HG02840 (cell line): ENCODE data around the gene GRM7.

ENCODE experiments used
- ATAC-seq: cut with Tn5 transposase; IDR thresholded peaks from one replicate; pipeline ENCODE4 v1.9.1; 2021; ENCODE audit warnings: mild to moderate bottlenecking, moderate library complexity, moderate number of reproducible peaks; ENCODE audit not compliant: unreplicated experiment, low FRiP score

GRM7 gene

DNA sequence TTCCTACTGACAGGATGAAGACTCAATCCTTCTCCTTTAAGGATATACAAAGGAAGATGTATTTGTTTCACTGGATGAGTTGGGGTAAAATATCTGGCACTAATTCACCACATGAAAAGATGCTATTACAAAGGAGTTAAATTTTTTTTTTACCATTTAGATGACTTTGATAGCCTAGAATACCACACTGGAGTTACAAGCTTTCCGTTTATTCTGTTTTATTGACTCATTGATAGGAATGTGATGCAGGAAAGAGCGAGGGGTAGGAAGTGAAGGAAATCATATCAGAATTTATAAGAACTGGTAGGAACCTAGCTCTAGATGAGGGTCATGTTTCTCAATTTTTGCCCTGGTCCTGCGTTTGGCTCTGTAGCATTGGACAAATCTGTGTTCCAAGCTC lies 427.2 kb downstream of the GRM7 start:
- no peak for ATAC-seq

DNA sequence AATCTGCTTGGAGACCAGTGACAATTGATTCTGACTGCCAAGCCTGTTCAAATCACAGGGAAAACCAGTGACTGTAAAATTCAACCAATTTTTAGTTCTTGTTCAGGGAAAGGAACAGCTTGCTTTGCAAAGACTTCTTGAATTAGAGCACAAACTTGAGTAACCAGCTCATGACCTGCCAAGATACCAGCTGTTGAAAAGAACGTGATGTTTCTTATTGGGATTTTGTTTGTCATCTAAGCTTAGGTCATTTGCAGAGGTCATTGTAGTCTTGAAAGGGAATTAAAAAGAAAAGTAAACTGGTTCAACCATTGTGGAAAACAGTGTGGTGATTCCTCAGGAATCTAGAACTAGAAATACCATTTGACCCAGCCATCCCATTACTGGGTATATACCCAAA lies 428.2 kb downstream of the GRM7 start:
- ATAC-seq: no peak

DNA sequence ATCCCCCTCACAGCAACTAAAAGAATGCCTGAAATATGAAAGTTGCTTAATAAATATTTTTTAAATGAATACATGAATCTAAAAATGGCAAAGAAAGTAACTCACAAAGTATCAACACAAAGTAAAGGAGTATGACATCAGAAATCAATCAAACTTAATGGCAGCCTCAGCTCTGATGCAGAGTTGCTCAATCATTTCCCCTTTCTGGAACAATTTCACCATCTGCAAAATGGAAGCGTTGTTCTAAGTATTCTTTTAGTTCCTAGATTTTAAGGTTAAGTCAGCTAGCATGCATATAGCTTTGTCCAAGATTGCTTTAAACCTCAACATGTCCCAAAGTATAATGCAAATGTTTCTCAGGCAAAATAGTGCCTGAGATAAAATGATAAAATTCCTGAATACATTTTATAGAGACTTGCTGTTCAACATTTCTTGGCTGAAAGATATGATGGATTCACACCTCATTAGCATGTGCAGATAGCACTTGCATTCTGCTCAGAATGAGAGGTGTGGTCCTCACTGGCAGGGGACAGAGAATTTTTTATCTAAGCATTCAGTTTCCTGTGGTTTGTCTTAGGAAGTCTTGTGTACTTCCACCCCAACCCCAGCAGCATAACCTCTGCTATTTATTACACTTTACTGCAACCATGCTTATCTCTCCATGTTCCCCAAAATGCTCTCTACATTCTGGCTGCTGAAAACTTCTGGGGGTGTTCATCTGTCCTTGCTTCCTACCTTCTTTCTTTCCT lies 429.3 kb downstream of the GRM7 start:
- no peak for ATAC-seq

DNA sequence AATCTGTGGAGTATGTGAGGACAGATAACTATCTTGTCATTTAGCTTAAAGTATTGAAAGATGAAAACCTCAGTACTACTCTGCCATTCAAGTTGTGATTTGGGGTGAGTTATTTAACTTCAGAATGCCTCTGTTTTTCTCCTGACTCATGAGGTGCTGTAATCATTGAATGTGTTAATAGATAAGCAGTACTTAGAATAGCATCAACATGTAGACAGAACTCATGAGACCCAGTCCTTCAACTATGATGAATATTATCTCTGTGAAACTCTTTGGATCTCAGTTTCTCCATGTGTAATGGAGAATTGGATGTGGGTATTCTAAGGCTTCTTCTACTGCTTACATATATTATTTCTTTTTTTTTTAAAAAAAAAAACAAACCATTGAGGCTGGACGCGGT lies 431.4 kb downstream of the GRM7 start:
- no peak for ATAC-seq

DNA sequence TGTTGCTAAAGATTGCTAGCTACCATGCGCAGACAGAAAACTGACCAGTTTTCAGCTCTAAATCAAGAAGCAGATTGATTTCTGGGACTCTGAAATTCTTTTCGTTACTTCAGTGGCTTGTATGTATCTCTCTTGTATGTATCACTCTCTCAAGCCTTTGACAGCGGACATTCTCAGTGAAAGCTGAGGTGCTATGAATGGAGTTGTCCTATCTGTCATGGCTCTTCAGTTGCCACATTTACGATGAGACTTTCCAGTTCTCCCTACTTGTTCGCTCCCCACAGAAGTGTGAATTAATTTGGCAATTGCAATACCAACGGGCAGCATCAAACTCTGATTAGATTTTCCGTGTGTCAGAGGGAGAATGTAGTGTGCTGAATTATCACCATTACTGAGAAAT lies 432.4 kb downstream of the GRM7 start:
- no peak for ATAC-seq

DNA sequence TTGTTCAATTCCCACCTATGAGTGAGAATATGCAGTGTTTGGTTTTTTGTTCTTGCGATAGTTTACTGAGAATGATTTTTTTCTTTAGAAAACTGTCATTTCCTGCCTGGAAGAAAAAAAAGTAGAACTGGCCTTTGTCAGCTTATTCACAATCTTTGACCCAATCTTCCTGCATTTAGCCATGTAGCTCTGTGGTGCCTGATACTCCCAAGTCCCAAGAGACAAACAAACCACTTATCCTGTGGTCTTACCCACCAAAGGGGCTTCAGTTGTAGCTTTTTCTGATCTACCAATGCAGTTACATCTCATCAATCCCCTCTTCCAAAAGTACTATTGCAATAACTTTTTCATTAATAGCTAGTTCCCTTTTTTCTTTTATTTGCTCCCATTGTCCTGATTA lies 444.6 kb downstream of the GRM7 start:
- ATAC-seq: no peak

DNA sequence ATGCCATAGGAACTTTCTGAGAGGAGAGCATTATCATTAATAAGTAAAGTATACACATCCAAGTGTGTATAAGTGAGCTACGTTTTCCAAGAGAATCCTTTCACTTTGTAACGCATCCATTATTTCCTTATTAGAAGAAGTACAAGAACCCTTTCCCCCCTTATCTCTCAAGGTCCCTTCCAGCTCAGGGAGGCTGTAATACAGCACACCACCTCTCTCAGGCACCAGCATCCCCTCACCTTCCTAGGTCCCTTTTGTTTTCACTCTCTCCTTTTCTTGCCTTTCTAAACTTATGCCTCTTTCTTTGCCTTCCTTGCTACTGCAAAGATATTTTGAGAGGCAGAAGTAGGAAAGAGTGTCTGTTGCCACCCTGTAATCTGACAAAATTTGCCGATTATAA lies 446.0 kb downstream of the GRM7 start:
- no peak for ATAC-seq

DNA sequence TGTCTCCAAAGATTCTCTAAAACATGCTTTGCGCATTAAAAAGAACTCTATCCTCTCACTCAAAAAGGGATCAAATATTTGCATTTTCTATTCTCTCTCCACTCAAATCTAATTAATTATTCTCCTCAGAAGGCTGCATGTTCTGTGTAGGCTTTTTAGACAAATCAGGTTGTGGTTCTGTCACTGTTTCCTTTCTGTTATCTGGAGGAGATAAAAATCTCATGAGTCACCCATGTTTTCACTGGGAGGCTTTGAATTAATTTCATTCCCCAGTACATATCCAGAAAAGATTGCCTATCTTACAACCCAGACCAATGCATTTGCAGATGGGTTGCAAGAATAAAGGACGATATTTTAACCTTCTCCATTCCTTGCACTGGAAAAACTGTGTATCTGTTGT lies 446.5 kb downstream of the GRM7 start:
- ATAC-seq: no peak

DNA sequence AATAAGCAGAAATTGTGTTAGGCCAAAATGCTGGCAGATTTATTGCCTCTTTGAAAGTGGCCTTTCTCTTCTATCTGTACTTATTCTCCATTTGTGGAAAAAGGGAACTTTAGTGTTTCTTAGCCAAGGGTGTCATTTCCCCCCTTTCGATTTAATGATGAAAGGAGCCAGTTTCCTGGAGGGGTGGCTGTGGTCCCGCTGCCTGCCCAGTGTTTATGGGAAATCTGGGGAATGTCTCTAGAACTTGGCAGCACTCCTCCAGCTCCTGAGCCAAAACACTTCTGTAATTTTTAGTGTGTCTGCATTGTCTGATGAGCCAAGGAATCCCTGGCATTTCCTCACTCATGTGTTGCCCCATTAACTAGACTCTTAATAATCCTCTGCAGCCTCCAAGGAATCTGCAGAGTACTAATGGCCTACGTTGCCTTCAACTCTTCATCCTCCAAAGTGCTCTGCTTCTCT lies 448.8 kb downstream of the GRM7 start:
- ATAC-seq: no peak

DNA sequence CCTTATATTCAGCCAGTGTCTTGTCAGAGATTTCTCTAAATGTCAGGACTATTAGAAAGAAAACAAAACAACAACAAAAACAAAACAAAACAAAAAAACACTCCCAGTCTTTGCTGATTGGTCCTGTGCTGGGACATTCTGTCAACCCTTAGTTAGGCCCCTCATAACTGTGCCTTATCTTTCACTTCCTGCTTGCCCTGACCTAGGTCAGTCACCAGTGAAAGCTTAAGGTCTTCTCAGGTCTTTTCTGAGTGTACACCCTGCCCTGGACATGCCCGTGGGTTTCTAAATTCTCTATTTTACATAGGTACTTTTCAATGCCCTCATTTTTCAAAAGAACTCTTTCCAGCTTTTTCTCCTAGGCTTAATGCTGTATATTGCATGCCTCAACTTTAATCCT lies 454.1 kb downstream of the GRM7 start:
- ATAC-seq: no peak

DNA sequence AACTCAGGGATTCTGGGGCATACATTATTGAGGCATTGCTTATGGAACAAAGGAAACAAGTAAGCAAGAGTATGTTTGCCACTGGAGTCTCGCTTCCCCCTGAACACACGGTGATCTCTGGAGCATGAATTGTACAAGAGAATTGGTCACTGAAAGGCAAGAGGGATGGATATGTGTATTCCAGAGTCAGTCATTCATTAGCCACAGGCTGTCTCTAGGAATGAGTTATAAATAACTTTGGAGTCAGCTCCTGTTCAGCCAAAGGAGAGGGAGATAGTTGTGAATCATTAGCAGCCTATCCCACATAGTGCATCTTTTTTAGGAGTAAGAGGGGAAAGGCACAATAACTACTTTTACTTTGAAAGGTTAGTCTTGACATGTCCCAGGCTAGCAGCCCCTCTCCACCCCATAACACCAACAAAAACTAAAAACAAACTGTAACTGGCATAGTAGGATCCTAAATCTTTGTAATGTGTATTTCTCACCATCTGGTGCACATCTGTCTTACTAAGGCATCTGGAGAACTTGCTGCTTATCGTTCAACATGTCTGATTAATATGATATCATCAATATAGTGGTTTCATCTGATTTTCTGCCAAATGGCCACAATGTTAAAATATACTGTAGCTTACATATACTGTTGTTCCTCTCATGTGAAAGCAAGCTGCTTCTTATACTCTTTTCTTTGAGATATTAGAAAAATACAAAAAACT lies 462.2 kb downstream of the GRM7 start:
- ATAC-seq: no peak

DNA sequence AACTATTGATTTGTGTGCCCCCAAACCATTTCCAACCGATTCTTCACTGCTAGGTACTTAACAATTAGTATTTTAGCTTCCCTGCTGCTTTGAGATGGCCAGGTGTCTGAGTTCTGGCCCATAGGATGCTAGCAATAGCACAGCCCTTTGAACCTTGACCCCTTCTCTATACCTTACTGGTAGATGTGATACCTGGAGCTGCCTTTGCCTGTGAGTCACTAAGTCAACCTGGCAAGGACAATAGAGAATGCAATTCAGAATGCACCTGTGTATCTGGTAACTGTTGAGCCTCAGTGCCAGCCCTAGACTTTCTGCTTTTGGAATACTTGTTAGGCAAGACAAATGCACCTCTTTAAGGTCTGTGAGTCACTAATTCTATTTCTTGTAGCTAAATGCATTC lies 467.4 kb downstream of the GRM7 start:
- no peak for ATAC-seq

DNA sequence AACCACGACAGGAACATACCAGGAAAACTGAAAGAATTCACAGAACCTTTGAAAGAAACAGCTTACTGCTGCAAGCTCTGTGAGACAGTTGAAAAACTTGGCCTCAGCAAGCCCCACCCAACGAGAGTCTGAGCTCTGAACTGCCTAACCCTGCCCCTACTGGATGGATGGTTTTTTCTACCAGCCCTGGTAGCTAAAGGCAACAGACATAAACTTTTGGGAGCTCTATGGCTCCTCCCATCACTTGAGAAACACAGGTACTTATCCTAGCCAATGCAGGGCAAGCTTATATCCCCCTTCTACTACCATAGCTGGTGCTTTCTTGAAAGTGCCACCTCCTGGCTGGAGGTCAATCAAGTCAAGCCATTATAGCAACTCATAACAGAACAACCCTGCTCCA lies 471.8 kb downstream of the GRM7 start:
- ATAC-seq: no peak

DNA sequence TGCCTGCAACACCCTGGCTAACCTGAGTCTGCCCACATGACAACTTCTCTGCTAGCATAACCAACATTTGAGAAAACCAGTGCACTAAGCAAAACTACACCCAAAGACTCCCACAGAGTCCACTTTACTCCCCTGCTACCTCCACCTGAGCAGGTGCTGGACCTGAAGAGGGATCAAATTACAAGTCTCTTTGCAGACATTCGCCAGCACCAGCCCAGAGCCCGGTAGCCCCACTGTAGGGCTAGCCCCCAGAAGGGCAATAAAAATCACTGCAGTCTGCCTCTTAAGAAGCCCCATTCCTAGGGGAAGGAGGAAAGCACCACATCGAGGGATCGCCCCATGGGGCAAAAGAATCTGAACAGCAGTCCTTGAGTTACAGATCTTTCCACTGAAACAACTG lies 472.2 kb downstream of the GRM7 start:
- ATAC-seq: no peak

DNA sequence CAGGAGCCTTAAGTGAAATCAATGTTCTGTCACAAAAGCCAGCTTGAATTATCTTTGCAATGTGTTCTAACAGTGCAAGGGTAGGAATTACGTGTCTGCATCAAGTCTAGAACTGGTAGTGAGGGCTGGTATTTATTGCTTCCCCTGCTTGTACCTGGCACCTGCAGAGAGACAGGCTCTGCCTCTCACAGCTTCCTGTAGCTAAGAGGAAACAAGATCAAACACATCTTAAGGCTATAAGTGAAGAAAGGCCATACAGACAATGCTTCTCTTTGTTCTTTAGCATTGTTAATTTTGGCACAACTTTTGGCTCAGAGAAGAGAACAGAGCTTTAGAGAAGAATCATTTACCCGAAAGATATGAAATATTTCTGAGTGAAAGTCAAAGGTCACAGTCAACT lies 479.9 kb downstream of the GRM7 start:
- ATAC-seq: no peak

DNA sequence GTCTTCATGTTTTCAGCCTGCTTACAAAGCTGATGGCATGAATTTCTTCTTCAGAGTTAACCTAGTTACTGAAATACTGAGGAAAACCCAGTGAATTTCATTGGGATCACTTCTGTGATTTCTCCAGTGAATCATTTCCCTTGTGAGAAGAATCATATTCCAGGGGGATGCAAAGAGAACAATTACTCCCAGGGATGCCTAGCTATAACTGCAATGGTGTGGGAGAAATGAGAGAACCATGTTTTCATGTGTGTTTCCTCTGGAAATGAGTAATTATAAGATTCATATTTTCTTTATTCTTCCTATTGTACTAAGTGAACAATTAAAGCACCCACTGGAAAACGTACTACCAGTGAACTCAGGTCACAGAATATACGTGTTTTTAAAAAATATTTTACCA lies 485.4 kb downstream of the GRM7 start:
- no peak for ATAC-seq

DNA sequence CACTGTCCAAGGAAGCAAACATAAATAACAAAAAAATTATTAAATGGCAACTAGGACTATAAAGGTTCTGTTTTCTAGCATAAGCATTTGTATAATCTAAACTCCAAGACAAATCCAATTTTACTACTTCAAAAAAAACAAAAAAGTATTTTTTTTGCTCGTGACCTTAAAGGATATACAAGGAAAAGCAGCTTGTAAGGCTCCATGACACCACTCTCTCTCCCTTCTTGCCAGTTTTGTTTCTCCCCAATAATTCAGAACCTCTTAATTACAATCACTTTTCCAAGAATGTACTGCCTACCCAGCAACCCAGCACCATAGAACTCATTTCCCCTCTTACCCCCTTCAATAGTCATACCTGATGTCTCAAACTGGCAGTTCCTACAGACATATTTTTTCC lies 496.2 kb downstream of the GRM7 start:
- no peak for ATAC-seq

DNA sequence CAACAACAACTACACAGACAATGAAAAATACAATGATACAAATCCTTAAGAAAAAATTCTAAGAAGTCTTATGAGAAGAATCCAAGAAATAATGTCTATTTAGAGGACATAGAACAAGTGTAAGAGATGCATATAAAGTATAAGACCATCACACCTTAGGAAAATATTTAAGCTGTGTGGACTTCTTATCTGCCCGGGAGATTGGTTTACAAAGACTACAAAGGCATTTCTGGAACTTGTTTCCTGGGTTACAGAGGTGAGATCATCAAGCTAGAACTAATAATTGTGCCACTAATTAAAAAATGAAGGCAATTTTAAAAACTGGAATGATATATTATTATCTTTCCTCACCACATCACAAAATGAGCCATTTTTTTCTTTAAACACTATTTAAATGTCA lies 507.1 kb downstream of the GRM7 start:
- ATAC-seq: no peak

DNA sequence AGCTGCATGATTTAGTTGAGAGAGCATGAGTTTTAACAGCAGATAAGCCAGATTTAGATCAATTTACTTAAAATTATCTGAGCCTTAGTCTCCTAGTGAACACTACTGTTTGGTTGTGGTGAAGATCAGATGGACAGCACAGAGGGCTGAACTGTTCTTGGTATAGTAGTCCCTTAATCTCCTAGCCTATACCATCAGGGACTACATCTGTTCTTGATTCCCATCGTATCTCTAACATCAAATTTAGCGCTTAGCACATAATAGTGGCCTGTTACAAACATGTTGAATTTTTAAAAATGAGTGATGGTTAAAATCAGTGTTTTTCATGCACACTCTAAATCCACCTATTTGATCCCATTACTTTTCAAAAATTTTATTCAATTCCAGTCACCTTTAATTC lies 507.7 kb downstream of the GRM7 start:
- ATAC-seq: no peak

DNA sequence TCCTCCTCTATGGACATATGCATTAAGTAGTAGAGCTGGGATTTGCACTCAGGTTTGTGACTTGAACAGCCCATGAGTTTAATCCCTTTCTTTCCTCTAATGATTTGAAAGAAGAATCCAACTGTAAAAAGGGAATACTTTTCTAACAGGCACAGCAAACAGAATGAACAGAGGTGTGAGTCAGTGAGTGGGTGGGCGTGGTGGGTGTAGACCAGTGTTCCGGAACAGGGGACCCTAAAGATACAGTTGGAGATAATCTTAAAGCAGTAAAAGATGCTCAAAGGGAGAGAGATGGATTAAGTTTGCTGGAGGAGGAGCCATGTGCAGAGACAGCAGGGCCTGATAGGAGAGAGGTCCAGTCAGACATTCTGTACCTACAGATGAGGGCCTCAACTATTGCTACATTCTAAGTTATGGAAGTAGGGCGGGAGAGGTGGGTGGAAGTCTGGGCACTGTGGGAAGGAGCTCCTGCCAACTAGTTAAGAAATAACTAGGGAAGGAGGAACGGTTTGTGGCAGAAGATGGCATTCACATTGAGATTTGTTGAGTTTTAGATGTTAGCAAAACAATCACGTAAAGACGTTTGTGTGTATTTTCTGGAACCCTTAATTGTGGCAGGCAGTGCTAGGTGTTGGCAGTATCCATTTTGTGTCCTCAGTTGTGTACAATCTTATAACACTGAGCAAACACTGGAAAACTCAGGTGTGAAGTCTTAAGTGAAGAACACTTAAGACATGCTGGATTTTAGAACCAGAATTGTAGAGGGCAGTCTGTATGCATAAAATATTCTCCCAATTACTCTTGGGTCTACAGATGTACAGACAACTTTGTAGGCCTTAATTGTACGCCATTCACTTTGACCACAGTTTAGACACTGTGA lies 511.0 kb downstream of the GRM7 start:
- ATAC-seq: no peak

DNA sequence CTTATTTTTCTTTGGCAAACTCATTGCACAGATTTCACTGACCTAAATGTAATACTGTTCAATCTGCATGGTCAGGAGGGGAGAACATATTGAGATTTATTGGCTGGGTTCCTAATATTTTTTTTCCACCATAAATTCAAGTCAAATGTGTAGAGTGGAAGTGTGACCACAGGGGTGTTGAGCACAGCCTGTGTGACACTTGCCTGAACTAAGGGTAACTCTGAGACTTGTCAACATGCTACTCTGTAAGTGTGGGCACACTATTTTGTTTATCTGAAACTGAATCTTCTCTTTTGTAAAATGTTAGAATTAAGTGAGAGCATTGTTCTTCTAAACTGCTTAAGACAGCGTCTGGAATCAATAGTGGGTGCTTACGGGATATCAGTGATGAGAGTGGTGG lies 516.2 kb downstream of the GRM7 start:
- ATAC-seq: no peak
